ENCODE measurements around the gene PCGF1.
"Not testable (repeated sequence)": the region's sequence is repeated elsewhere in the genome, so short reads cannot be mapped to it uniquely, and the experiment has no call there.

The PCGF1 gene

GRCh38 chr2:74489906-74490305, 17.6 kb downstream of the PCGF1 start:
- Histone ChIP-seq H3K36me3 (ENCODE audit: control insufficient read depth in 5 of 5, insufficient read depth in 5 of 5, low read length in 5 of 5) (peaks cover 8 to 81% (median 56%) of the 10 kb centered on the region in 5 donors), H3K27me3 (ENCODE audit: control insufficient read depth in 5 of 5, insufficient read depth in 4 of 5, low read length in 5 of 5) (no peaks in the 10 kb centered on the region), H3K4me1 (ENCODE audit: control insufficient read depth in 5 of 5, insufficient read depth in 5 of 5, low read length in 5 of 5) (no peaks in the 10 kb centered on the region)

GRCh38 chr2:74488643-74489481, 18.6 kb downstream of the PCGF1 start:
- H3K27ac ChIP-seq (ENCODE audit: low read depth, low read length) = no peak overlapping the region
- H3K9me3 ChIP-seq (ENCODE audit: control insufficient read depth in 5 of 5, low read length in 5 of 5) = no peaks in the 10 kb centered on the region
- peaks cover 0 to 4% (median under 1%) of the 10 kb centered on the region in 5 donors for H3K4me1 ChIP-seq (ENCODE audit: control insufficient read depth in 5 of 5, insufficient read depth in 5 of 5, low read length in 5 of 5)
- no peaks in the 10 kb centered on the region for H3K27me3 ChIP-seq (ENCODE audit: control insufficient read depth in 5 of 5, insufficient read depth in 4 of 5, low read length in 5 of 5)
- no peak overlapping the region for H3K4me3 ChIP-seq (ENCODE audit: low read depth in 1 of 5, low read length in 5 of 5)
- H3K36me3 ChIP-seq (ENCODE audit: control insufficient read depth in 5 of 5, insufficient read depth in 5 of 5, low read length in 5 of 5) = peaks cover 3 to 74% (median 49%) of the 10 kb centered on the region in 5 donors
- no peak overlapping the region for H3K9ac ChIP-seq (ENCODE audit: low read length in 5 of 5)

More at GRCh38 chr2:74489906-74490305, 17.6 kb downstream of the PCGF1 start:
- no peak overlapping the region for H3K27ac ChIP-seq (ENCODE audit: low read depth, low read length)
- H3K9ac ChIP-seq (ENCODE audit: low read length in 5 of 5) = no peak overlapping the region
- H3K9me3 ChIP-seq (ENCODE audit: control insufficient read depth in 5 of 5, low read length in 5 of 5) = no peaks in the 10 kb centered on the region
- no peak overlapping the region for H3K4me3 ChIP-seq (ENCODE audit: low read depth in 1 of 5, low read length in 5 of 5)

GRCh38 chr2:74486141-74486540, 21.4 kb downstream of the PCGF1 start:
- peaks cover 4 to 26% (median 23%) of the 10 kb centered on the region in 5 donors for H3K4me1 ChIP-seq (ENCODE audit: control insufficient read depth in 5 of 5, insufficient read depth in 5 of 5, low read length in 5 of 5)
- H3K27me3 ChIP-seq (ENCODE audit: control insufficient read depth in 5 of 5, insufficient read depth in 4 of 5, low read length in 5 of 5) = no peaks in the 10 kb centered on the region
- H3K9me3 ChIP-seq (ENCODE audit: control insufficient read depth in 5 of 5, low read length in 5 of 5) = no peaks in the 10 kb centered on the region
- H3K4me3 ChIP-seq (ENCODE audit: low read depth in 1 of 5, low read length in 5 of 5) = no peak overlapping the region
- no peak overlapping the region for H3K9ac ChIP-seq (ENCODE audit: low read length in 5 of 5)
- peaks cover 3 to 47% (median 22%) of the 10 kb centered on the region in 5 donors for H3K36me3 ChIP-seq (ENCODE audit: control insufficient read depth in 5 of 5, insufficient read depth in 5 of 5, low read length in 5 of 5)
- H3K27ac ChIP-seq (ENCODE audit: low read depth, low read length) = no peak overlapping the region

GRCh38 chr2:74483675-74484164, 23.8 kb downstream of the PCGF1 start:
- Histone ChIP-seq H3K36me3 (ENCODE audit: control insufficient read depth in 5 of 5, insufficient read depth in 5 of 5, low read length in 5 of 5) (peaks cover 6 to 48% (median 19%) of the 10 kb centered on the region in 5 donors), H3K9ac (ENCODE audit: low read length in 5 of 5) (peak overlapping the region; percentile 56 to 94 (median 87)), H3K4me3 (ENCODE audit: low read depth in 1 of 5, low read length in 5 of 5) (peak overlapping the region; percentile 95 to 100 (median 98)), H3K4me1 (ENCODE audit: control insufficient read depth in 5 of 5, insufficient read depth in 5 of 5, low read length in 5 of 5) (peaks cover 6 to 32% (median 28%) of the 10 kb centered on the region in 5 donors)
- H3K27me3 ChIP-seq (ENCODE audit: control insufficient read depth in 5 of 5, insufficient read depth in 4 of 5, low read length in 5 of 5); H3K27ac ChIP-seq (ENCODE audit: low read depth, low read length); H3K9me3 ChIP-seq (ENCODE audit: control insufficient read depth in 5 of 5, low read length in 5 of 5): not testable (repeated sequence)

GRCh38 chr2:74482801-74483674, 24.5 kb downstream of the PCGF1 start, which contains the start of the genes CCDC142 and TTC31:
CCDC142 (minus strand) TSS chr2:74482998; CDS start chr2:74482837, 161 bp downstream.
TTC31 (plus strand) TSS chr2:74483081; CDS start chr2:74483096, 15 bp downstream.
- peaks cover 6 to 41% (median 19%) of the 10 kb centered on the region in 5 donors for H3K36me3 ChIP-seq (ENCODE audit: control insufficient read depth in 5 of 5, insufficient read depth in 5 of 5, low read length in 5 of 5)
- peak within 1 kb of the TSS; percentile 84 for H3K27ac ChIP-seq (ENCODE audit: low read depth, low read length)
- peaks cover 6 to 32% (median 28%) of the 10 kb centered on the region in 5 donors for H3K4me1 ChIP-seq (ENCODE audit: control insufficient read depth in 5 of 5, insufficient read depth in 5 of 5, low read length in 5 of 5)
- H3K27me3 ChIP-seq (ENCODE audit: control insufficient read depth in 5 of 5, insufficient read depth in 4 of 5, low read length in 5 of 5) = no peaks in the 10 kb centered on the region
- H3K4me3 ChIP-seq (ENCODE audit: low read depth in 1 of 5, low read length in 5 of 5) = peak within 1 kb of the TSS; percentile 95 to 100 (median 98)
- H3K9ac ChIP-seq (ENCODE audit: low read length in 5 of 5) = peak within 1 kb of the TSS; percentile 68 to 94 (median 87)
- no peaks in the 10 kb centered on the region for H3K9me3 ChIP-seq (ENCODE audit: control insufficient read depth in 5 of 5, low read length in 5 of 5)

GRCh38 chr2:74481961-74482800, 25.3 kb downstream of the PCGF1 start:
- Histone ChIP-seq H3K27me3 (ENCODE audit: control insufficient read depth in 5 of 5, insufficient read depth in 4 of 5, low read length in 5 of 5) (no peaks in the 10 kb centered on the region), H3K4me1 (ENCODE audit: control insufficient read depth in 5 of 5, insufficient read depth in 5 of 5, low read length in 5 of 5) (peaks cover 6 to 34% (median 28%) of the 10 kb centered on the region in 5 donors), H3K36me3 (ENCODE audit: control insufficient read depth in 5 of 5, insufficient read depth in 5 of 5, low read length in 5 of 5) (peaks cover 6 to 43% (median 22%) of the 10 kb centered on the region in 5 donors), H3K27ac (ENCODE audit: low read depth, low read length) (peak overlapping the region; percentile 84), H3K4me3 (ENCODE audit: low read depth in 1 of 5, low read length in 5 of 5) (peak overlapping the region; percentile 95 to 100 (median 98)), H3K9ac (ENCODE audit: low read length in 5 of 5) (peak overlapping the region in 4 of 5 donors; percentile 81 to 94 (median 90)), H3K9me3 (ENCODE audit: control insufficient read depth in 5 of 5, low read length in 5 of 5) (no peaks in the 10 kb centered on the region)

GRCh38 chr2:74481431-74481830, 26.1 kb downstream of the PCGF1 start:
- Histone ChIP-seq H3K4me3 (ENCODE audit: low read depth in 1 of 5, low read length in 5 of 5) (peak overlapping the region; percentile 6 to 100 (median 98)), H3K27me3 (ENCODE audit: control insufficient read depth in 5 of 5, insufficient read depth in 4 of 5, low read length in 5 of 5) (no peaks in the 10 kb centered on the region), H3K9me3 (ENCODE audit: control insufficient read depth in 5 of 5, low read length in 5 of 5) (no peaks in the 10 kb centered on the region), H3K4me1 (ENCODE audit: control insufficient read depth in 5 of 5, insufficient read depth in 5 of 5, low read length in 5 of 5) (peaks cover 6 to 38% (median 33%) of the 10 kb centered on the region in 5 donors), H3K9ac (ENCODE audit: low read length in 5 of 5) (peak overlapping the region in 4 of 5 donors; percentile 81 to 94 (median 90)), H3K36me3 (ENCODE audit: control insufficient read depth in 5 of 5, insufficient read depth in 5 of 5, low read length in 5 of 5) (peaks cover 6 to 42% (median 21%) of the 10 kb centered on the region in 5 donors), H3K27ac (ENCODE audit: low read depth, low read length) (peak overlapping the region; percentile 84)

GRCh38 chr2:74474899-74475298, 32.6 kb downstream of the PCGF1 start:
- Histone ChIP-seq H3K27me3 (ENCODE audit: control insufficient read depth in 5 of 5, insufficient read depth in 4 of 5, low read length in 5 of 5) (no peaks in the 10 kb centered on the region), H3K9me3 (ENCODE audit: control insufficient read depth in 5 of 5, low read length in 5 of 5) (no peaks in the 10 kb centered on the region), H3K9ac (ENCODE audit: low read length in 5 of 5) (no peak overlapping the region), H3K27ac (ENCODE audit: low read depth, low read length) (no peak overlapping the region), H3K4me1 (ENCODE audit: control insufficient read depth in 5 of 5, insufficient read depth in 5 of 5, low read length in 5 of 5) (peaks cover 2 to 29% (median 27%) of the 10 kb centered on the region in 5 donors), H3K36me3 (ENCODE audit: control insufficient read depth in 5 of 5, insufficient read depth in 5 of 5, low read length in 5 of 5) (peaks cover 3 to 38% (median 24%) of the 10 kb centered on the region in 5 donors), H3K4me3 (ENCODE audit: low read depth in 1 of 5, low read length in 5 of 5) (no peak overlapping the region)

- Histone ChIP-seq H3K9me3 (ENCODE audit: control insufficient read depth in 5 of 5, low read length in 5 of 5) (no peaks in the 10 kb centered on the region), H3K36me3 (ENCODE audit: control insufficient read depth in 5 of 5, insufficient read depth in 5 of 5, low read length in 5 of 5) (peaks cover 3 to 34% (median 22%) of the 10 kb centered on the region in 5 donors), H3K4me3 (ENCODE audit: low read depth in 1 of 5, low read length in 5 of 5) (no peak overlapping the region), H3K27me3 (ENCODE audit: control insufficient read depth in 5 of 5, insufficient read depth in 4 of 5, low read length in 5 of 5) (no peaks in the 10 kb centered on the region), H3K9ac (ENCODE audit: low read length in 5 of 5) (no peak overlapping the region), H3K4me1 (ENCODE audit: control insufficient read depth in 5 of 5, insufficient read depth in 5 of 5, low read length in 5 of 5) (peaks cover 2 to 29% (median 27%) of the 10 kb centered on the region in 5 donors), H3K27ac (ENCODE audit: low read depth, low read length) (no peak overlapping the region)
These were observed 33.0 kb downstream of the PCGF1 start for GRCh38 chr2:74474481-74474880.

Data from subcutaneous abdominal adipose tissue (tissue), 5 donors.